GM21717 (cell line): ENCODE results near the gene ARHGDIA.
"Not testable (repeated sequence)": the region's sequence is repeated elsewhere in the genome, so short reads cannot be mapped to it uniquely, and the experiment has no call there.

ENCODE experiments used
- ATAC-seq: cut with Tn5 transposase; IDR thresholded peaks from one replicate; pipeline ENCODE4 v1.9.1; 2021; ENCODE audit warnings: mild to moderate bottlenecking, moderate library complexity; ENCODE audit not compliant: unreplicated experiment

ARHGDIA gene

GRCh38 chr17:81844887-81845286 lies 26.2 kb downstream of the ARHGDIA start:
- no peak for ATAC-seq

- no peak for ATAC-seq
Observed at GRCh38 chr17:81844327-81844851, 26.7 kb downstream of the ARHGDIA start.

GRCh38 chr17:81843713-81844326 lies 27.3 kb downstream of the ARHGDIA start:
- ATAC-seq = no peak

- no peak for ATAC-seq
Observed at GRCh38 chr17:81842725-81843504, 28.2 kb downstream of the ARHGDIA start.

- ATAC-seq = no peak
Observed at GRCh38 chr17:81842378-81842724, 28.8 kb downstream of the ARHGDIA start.

GRCh38 chr17:81841866-81842265 lies 29.3 kb downstream of the ARHGDIA start:
- no peak for ATAC-seq

GRCh38 chr17:81840826-81841778 lies 30.0 kb downstream of the ARHGDIA start:
- no peak for ATAC-seq

- not testable (repeated sequence) for ATAC-seq
Observed at GRCh38 chr17:81840059-81840458, 31.1 kb downstream of the ARHGDIA start.

GRCh38 chr17:81839301-81839700 lies 31.8 kb downstream of the ARHGDIA start:
- no peak for ATAC-seq

GRCh38 chr17:81838753-81839255 lies 32.3 kb downstream of the ARHGDIA start:
- ATAC-seq = no peak

GRCh38 chr17:81837641-81838040 lies 33.5 kb downstream of the ARHGDIA start:
- ATAC-seq = no peak

- no peak for ATAC-seq
Observed at GRCh38 chr17:81834831-81835267, 36.3 kb downstream of the ARHGDIA start, which contains the start of gene PPP1R27. Gene PPP1R27, minus strand, starts transcription at chr17:81835050. Its CDS starts 97 bp downstream, at chr17:81834953.

- ATAC-seq = no peak
Observed at GRCh38 chr17:81833921-81834830, 37.0 kb downstream of the ARHGDIA start.

- ATAC-seq = peak; percentile 50
Observed at GRCh38 chr17:81833160-81833920, 37.8 kb downstream of the ARHGDIA start, which contains the start of gene MCRIP1. Gene MCRIP1, minus strand, starts transcription at chr17:81833291. Its CDS starts 8,785 bp downstream, at chr17:81824506.

- ATAC-seq = peak; percentile 53
Observed at GRCh38 chr17:81832608-81833159, 38.5 kb downstream of the ARHGDIA start.

- peak; percentile 7 for ATAC-seq
Observed at GRCh38 chr17:81831957-81832607, 39.1 kb downstream of the ARHGDIA start.

GRCh38 chr17:81831563-81831956 lies 39.6 kb downstream of the ARHGDIA start:
- no peak for ATAC-seq

GRCh38 chr17:81829858-81830257 lies 41.3 kb downstream of the ARHGDIA start:
- no peak for ATAC-seq
